Fibroblast of pulmonary artery (primary cell): Measurements from ENCODE around the gene ACTR8.

ENCODE experiments used
- DNase-seq: peaks from one replicate; pipeline ENCODE4 v3.0.0-alpha.2; 2010; ENCODE audit warnings: low read depth
- H3K4me3 ChIP-seq: replicated peaks from 2 replicates; pipeline ENCODE4 v1.5.1; 2011; ENCODE audit warnings: low read depth, mild to moderate bottlenecking, control low read depth, low read length, moderate library complexity
- TF ChIP-seq, protein P1 (sequence below): IDR thresholded peaks from 2 replicates; pipeline ENCODE4 v1.5.1; 2011; ENCODE audit warnings: mild to moderate bottlenecking, control low read depth, low read length, inconsistent platforms; ENCODE audit errors: missing control alignments

The ACTR8 gene

DNA sequence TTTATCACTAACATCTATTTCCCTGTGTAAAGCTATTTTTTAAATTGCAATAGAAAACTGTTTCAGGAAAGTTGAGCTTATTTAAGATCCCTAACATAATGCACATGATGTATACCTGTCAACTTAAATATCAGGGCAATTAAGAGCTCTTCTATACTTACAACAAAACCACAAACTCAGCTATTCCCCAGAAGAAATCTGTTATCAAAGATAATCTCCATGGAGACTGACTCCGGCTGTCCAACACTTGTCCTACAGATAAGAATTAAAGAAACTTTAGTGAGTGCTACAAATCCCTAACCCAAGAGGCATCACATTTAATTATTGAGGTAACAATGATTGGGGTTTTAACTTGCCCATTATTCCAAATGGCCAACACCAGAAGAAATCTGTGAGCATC, 6.3 kb upstream of the ACTR8 start:
- no peak for DNase-seq
- TF ChIP-seq, protein P1, sequence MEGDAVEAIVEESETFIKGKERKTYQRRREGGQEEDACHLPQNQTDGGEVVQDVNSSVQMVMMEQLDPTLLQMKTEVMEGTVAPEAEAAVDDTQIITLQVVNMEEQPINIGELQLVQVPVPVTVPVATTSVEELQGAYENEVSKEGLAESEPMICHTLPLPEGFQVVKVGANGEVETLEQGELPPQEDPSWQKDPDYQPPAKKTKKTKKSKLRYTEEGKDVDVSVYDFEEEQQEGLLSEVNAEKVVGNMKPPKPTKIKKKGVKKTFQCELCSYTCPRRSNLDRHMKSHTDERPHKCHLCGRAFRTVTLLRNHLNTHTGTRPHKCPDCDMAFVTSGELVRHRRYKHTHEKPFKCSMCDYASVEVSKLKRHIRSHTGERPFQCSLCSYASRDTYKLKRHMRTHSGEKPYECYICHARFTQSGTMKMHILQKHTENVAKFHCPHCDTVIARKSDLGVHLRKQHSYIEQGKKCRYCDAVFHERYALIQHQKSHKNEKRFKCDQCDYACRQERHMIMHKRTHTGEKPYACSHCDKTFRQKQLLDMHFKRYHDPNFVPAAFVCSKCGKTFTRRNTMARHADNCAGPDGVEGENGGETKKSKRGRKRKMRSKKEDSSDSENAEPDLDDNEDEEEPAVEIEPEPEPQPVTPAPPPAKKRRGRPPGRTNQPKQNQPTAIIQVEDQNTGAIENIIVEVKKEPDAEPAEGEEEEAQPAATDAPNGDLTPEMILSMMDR = no peak
- no peak overlapping the region for H3K4me3 ChIP-seq

DNA sequence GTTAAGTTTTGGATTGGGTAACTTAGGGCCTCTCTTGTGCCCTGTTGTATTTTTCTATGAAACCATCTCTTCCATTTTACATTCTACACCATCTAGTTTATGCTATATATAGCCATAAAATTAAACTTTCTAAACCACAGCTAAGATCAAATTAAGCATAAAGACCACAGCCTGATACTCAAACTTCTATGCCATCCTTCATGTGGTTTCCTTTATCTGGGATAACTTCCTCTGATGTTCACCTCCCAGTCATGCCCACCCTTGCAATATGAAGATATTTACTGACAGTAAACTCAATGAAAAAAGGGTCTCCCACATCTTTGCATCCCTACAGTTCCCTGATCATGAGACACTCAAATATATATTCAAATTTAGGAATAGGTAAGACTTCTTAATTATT, 5.5 kb upstream of the ACTR8 start:
- no peak for DNase-seq
- TF ChIP-seq, protein P1 = no peak

DNA sequence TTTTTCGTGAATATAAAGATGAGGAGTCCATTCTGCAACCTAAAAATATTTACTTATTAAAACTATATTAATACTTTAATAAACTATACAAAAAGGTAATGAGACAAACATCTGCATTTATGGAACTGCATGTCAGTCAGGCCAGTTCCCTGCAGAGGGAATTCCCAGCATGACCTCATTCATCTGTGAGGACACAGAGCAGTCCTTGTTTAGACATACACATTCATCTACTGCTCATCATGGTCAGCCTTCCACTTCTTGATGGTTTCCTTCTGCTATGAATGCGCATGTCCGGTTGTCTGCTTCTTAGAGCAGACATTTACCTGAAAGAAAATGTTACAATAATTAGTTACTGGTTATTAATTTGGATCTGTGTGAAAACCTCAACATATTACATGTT, 3.3 kb upstream of the ACTR8 start:
- TF ChIP-seq, protein P1 = no peak
- no peak overlapping the region for H3K4me3 ChIP-seq
- no peak for DNase-seq

More for the DNA sequence above, 5.5 kb upstream of the ACTR8 start:
- no peak overlapping the region for H3K4me3 ChIP-seq

DNA sequence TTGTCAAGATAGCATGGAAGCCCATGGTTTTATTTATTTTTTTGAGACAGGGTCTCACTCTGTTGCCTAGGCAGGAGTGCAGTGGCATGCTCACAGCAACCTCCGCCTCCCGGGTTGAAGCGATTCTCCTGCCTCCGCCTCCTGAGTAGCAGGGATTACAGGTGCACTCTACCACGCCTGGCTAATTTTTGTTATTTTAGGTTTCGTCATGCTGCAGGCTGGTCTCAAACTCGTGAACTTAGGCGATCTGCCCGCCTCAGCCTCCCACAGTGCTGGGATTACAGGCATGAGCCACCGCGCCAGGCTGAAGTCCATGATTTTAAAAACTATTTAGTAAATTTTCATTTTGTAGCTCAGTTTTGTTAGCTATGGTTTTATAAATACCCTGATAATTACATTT, 2.7 kb upstream of the ACTR8 start:
- TF ChIP-seq, protein P1 = no peak
- DNase-seq = no peak
- no peak overlapping the region for H3K4me3 ChIP-seq

DNA sequence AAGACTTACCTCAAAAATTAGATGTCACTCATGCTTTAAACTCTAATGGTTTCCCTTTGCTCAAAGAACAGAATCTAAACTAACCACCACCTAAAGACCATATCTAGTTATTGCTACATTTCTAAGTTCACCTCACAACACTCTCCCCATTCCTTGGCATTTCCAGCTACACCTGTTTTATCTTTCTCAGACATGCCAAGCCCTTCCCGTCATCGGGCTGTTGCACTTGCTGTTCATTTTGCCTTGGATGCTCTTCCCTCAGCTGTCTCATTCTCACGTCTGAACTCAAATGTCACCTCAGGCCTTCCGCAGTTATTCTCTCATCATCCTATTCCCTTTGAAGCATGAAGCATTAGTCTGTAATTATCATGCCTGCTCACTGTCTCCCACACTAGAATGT, 1.1 kb upstream of the ACTR8 start:
- TF ChIP-seq, protein P1 = no peak
- no peak for DNase-seq
- H3K4me3 ChIP-seq = no peak overlapping the region

DNA sequence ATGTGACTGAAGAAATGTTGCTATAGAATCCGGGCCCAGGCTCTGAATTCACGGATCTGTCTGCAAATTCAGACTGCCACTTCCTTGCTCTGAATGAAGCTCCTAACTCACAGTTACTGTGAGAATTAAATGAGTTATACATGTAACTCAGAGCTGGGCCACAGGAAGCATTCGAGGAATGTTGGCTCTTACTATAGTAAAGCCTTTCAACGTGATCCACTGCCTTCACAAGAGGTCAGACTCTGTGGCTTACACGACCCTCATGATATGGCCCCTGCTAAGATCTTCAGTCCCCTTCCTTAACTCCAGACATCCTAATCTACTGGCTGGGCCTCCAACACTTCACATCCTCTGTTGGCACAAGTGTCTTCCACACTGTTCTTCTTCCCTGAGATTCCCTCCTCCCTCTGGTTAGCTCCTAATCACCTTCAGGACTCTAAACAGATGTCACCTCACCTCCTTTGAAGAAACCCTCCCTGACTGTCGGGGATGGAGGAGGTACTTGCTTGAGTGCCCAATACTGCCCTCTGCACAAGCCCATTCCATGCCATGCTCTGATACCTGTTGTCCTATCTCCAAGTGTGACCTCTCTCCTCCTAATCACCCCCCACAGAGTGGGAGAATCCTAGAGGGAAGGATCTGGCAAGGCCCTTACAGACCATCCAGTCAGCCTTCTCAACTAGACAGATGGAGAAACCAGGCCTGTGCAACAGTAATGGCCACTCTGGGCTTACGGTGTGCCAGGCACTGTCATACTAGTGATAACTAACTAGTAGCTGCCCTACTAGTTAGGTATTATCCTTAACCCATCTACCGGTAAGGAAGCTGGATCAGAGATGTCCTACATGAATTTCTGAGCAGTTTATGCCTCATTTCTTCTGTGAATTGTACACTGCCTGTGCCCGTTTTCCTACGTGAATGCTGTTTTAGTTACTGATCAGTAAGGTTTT, 1.3 kb downstream of the ACTR8 start:
- peak overlapping the region; percentile 68 for H3K4me3 ChIP-seq
- TF ChIP-seq, protein P1 = no peak
- peak; percentile 37 for DNase-seq
